Caco-2 (cell line): Measurements from ENCODE around the gene ACAA2. TPM values are rescaled to one million over a fixed set of nuclear protein-coding genes. Genes with fewer than 3 reads are reported as not detected.

Source experiments
- BruUV-seq: library from RNA; stranded (reverse); fragments of 400-500 nt; replicated peaks from 2 replicates; lab custom pipeline; 2021; lab: Mats Ljungman, UMichigan
- CTCF ChIA-PET: fragments of 300-600 bp; sonication (Branson Sonifier 250); formaldehyde crosslinking; loops from one replicate; lab custom pipeline; 2022; ENCODE audit warnings: antibody characterized with exemption; lab: Charles Lee
- POLR2A ChIA-PET: fragments of 300-600 bp; sonication (Branson Sonifier 250); formaldehyde crosslinking; loops from one replicate; lab custom pipeline; 2022; ENCODE audit warnings: antibody characterized with exemption; lab: Charles Lee
- DNase-seq, 2 experiments: peaks; one replicate each; pipeline versions ENCODE4 v3.0.0 to v3.0.0-alpha.2; 2020 to 2022
- H3K27me3 ChIP-seq: replicated peaks from 2 replicates; pipeline ENCODE4 v1.6.0; 2011; ENCODE audit warnings: low read length; ENCODE audit not compliant: control insufficient read depth, insufficient read depth
- H3K36me3 ChIP-seq: 2 replicates; pipeline ENCODE4 v1.5.1; 2011; ENCODE audit warnings: low read length; ENCODE audit not compliant: control insufficient read depth, insufficient read depth
- H3K4me1 ChIP-seq: fragments of 250-450 bp; sonication (Bioruptor Pico); 2 replicates; pipeline ENCODE4 v1.5.1; 2020; ENCODE audit warnings: mild to moderate bottlenecking
- H3K4me3 ChIP-seq: 2 replicates; pipeline ENCODE4 v1.5.1; 2011; ENCODE audit warnings: low read depth, mild to moderate bottlenecking, control low read depth, low read length
- H3K9me3 ChIP-seq: fragments of 250-450 bp; sonication (Bioruptor Pico); 2 replicates; pipeline ENCODE4 v1.5.1; 2020; ENCODE audit warnings: mild to moderate bottlenecking, moderate library complexity
- H3K27ac Mint-ChIP-seq: one replicate; pipeline ENCODE4 v1.8.0; 2022; ENCODE audit warnings: mixed read lengths; ENCODE audit not compliant: unreplicated experiment
- H3K27me3 Mint-ChIP-seq: one replicate; pipeline ENCODE4 v1.8.0; 2022; ENCODE audit warnings: mixed read lengths; ENCODE audit not compliant: insufficient read depth, unreplicated experiment
- H3K36me3 Mint-ChIP-seq: one replicate; pipeline ENCODE4 v1.8.0; 2022; ENCODE audit warnings: mild to moderate bottlenecking, mixed read lengths; ENCODE audit not compliant: insufficient read depth, unreplicated experiment
- H3K4me1 Mint-ChIP-seq: one replicate; pipeline ENCODE4 v1.8.0; 2022; ENCODE audit warnings: low read depth, mixed read lengths; ENCODE audit not compliant: unreplicated experiment
- H3K4me3 Mint-ChIP-seq: one replicate; pipeline ENCODE4 v1.8.0; 2022; ENCODE audit warnings: mild to moderate bottlenecking, moderate library complexity, mixed read lengths; ENCODE audit not compliant: unreplicated experiment
- H3K9me3 Mint-ChIP-seq: one replicate; pipeline ENCODE4 v1.8.0; 2022; ENCODE audit warnings: mixed read lengths; ENCODE audit not compliant: unreplicated experiment
- intact Hi-C: fragments of 100-400 bp; cut with micrococcal nuclease; formaldehyde crosslinking; loops from one replicate; pipeline ENCODE4 v1.10.0; 2022; ENCODE audit not compliant: unreplicated experiment
- total RNA-seq: library from RNA; stranded (reverse); gene quantifications from 2 replicates; pipeline ENCODE4 v1.2.3, GENCODE V29; 2022
- TF ChIP-seq, protein P1 (sequence below), 2 experiments: fragments of 200-600 bp in 1 of 2; IDR thresholded peaks; 1 replicate in 1 of 2; 2 replicates in 1 of 2; pipeline versions ENCODE4 v1.5.1 to v1.8.0; 2011 to 2022; ENCODE audit warnings: antibody characterized with exemption in 1 of 2, control low read depth in 1 of 2, inconsistent platforms in 1 of 2, low read depth in 1 of 2, low read length in 1 of 2, mild to moderate bottlenecking in 1 of 2, moderate library complexity in 1 of 2; ENCODE audit not compliant: insufficient read depth in 1 of 2, severe bottlenecking in 1 of 2, unreplicated experiment in 1 of 2

The ACAA2 gene
- total RNA-seq, 1 experiment from 2014 or later, result 207 TPM

DNA sequence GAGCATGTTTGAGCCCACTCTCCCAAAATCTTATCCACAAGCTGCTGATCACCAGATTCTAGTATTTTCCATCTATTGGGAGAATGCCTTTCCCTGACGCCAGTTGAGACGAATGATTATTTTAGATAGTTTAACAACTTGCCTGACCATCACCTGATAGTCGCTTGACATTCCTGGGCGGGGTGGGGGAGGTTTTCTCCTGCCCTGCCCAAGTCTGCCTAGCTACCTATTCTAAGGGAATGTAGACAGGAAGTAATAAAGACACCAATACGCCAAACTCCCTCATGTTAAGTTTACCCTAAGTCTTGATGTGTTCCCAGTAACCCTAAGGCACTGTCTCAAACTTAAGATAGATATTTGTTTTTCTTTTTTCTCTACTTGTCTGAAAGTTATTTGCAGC, 4.6 kb upstream of the ACAA2 start:
- no peaks in the 10 kb centered on the region for H3K36me3 ChIP-seq
- intact Hi-C loops, result no loop called here
- no peaks in the 10 kb centered on the region for H3K27me3 ChIP-seq
- ChIA-PET CTCF (no interaction called here), POLR2A (no interaction called here)
- no peaks in the 10 kb centered on the region for H3K9me3 ChIP-seq
- Mint-ChIP-seq H3K4me3 (peak overlapping the region; percentile 37), H3K4me1 (peaks cover 32% of the 10 kb centered on the region), H3K27me3 (no peaks in the 10 kb centered on the region), H3K27ac (peak overlapping the region; percentile 84), H3K36me3 (peaks cover 18% of the 10 kb centered on the region), H3K9me3 (no peaks in the 10 kb centered on the region)
- H3K4me3 ChIP-seq, result no peak overlapping the region
- TF ChIP-seq, protein P1, sequence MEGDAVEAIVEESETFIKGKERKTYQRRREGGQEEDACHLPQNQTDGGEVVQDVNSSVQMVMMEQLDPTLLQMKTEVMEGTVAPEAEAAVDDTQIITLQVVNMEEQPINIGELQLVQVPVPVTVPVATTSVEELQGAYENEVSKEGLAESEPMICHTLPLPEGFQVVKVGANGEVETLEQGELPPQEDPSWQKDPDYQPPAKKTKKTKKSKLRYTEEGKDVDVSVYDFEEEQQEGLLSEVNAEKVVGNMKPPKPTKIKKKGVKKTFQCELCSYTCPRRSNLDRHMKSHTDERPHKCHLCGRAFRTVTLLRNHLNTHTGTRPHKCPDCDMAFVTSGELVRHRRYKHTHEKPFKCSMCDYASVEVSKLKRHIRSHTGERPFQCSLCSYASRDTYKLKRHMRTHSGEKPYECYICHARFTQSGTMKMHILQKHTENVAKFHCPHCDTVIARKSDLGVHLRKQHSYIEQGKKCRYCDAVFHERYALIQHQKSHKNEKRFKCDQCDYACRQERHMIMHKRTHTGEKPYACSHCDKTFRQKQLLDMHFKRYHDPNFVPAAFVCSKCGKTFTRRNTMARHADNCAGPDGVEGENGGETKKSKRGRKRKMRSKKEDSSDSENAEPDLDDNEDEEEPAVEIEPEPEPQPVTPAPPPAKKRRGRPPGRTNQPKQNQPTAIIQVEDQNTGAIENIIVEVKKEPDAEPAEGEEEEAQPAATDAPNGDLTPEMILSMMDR (IDR thresholded peaks at IDR 0.05; ENCODE audit: insufficient read depth in 1 of 2, low read depth in 1 of 2, low read length in 1 of 2, severe bottlenecking in 1 of 2, unreplicated experiment in 1 of 2), result no peak
- peaks cover 14% of the 10 kb centered on the region for H3K4me1 ChIP-seq
- peak; percentile 52 to 61 for DNase-seq
- no TSS peak for BruUV-seq

DNA sequence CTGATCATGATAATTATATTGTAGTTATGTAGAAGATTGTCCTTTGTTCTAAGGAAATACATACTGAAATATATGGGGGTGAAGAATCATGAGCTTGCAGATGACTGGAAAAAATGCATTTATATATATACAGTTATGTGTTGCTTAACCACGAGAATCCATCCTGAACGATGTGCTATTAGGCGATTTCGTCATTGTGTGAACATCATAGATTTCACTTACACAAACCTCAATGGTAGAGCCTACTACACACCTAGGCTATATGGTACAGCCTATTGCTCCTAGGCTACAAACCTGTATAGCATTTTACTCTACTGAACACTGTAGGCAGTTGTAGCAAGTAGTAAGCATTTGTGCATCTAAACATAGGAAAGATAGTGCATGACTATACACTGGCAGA, 2.6 kb upstream of the ACAA2 start:
- no peak overlapping the region for H3K4me3 ChIP-seq
- no peaks in the 10 kb centered on the region for H3K36me3 ChIP-seq
- no TSS peak for BruUV-seq
- H3K36me3 Mint-ChIP-seq, result peaks cover 21% of the 10 kb centered on the region
- no peak for DNase-seq
- no peaks in the 10 kb centered on the region for H3K9me3 Mint-ChIP-seq
- H3K4me1 ChIP-seq, result peaks cover 18% of the 10 kb centered on the region
- H3K9me3 ChIP-seq, result no peaks in the 10 kb centered on the region
- POLR2A ChIA-PET, result no interaction called here
- CTCF ChIA-PET, result no interaction called here
- H3K27me3 Mint-ChIP-seq, result no peaks in the 10 kb centered on the region
- H3K27me3 ChIP-seq, result no peaks in the 10 kb centered on the region
- TF ChIP-seq, protein P1 (IDR thresholded peaks at IDR 0.05; ENCODE audit: insufficient read depth in 1 of 2, low read depth in 1 of 2, low read length in 1 of 2, severe bottlenecking in 1 of 2, unreplicated experiment in 1 of 2), result no peak
- H3K4me1 Mint-ChIP-seq, result peaks cover 33% of the 10 kb centered on the region
- intact Hi-C loops, result no loop called here
- no peak overlapping the region for H3K27ac Mint-ChIP-seq
- H3K4me3 Mint-ChIP-seq, result no peak overlapping the region

DNA sequence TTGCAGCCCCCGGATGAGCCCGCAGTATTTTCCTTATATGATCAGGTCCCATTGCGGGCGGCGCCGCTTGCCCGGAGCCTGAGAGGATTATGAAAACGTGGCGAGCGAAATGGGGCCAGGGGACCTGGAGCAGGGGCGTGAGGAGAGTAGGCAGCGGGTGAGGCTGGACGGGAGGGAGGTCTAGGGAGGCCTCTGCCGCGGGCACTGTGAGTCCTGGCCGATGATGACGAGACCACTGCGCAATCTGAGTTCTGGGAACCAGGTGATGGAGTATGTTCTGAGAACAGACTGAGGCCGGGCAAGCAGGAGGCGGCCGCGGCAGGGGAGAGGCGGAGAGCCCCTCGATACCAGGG, 790 bp upstream of the ACAA2 start:
- Mint-ChIP-seq H3K9me3 (no peaks in the 10 kb centered on the region), H3K27ac (peak overlapping the region; percentile 89), H3K36me3 (peaks cover 29% of the 10 kb centered on the region), H3K27me3 (no peaks in the 10 kb centered on the region), H3K4me1 (peaks cover 33% of the 10 kb centered on the region), H3K4me3 (peak overlapping the region; percentile 85)
- intact Hi-C loops, result loop anchor here (5.0 kb wide), 1 partner anchor 43 kb away; no protein-coding TSS in a partner anchor
- CTCF ChIA-PET, result no interaction called here
- Histone ChIP-seq H3K36me3 (no peaks in the 10 kb centered on the region), H3K9me3 (no peaks in the 10 kb centered on the region), H3K4me1 (peaks cover 20% of the 10 kb centered on the region), H3K4me3 (peak overlapping the region; percentile 78), H3K27me3 (no peaks in the 10 kb centered on the region)
- TSS peak; percentile 93 for BruUV-seq
- TF ChIP-seq, protein P1 (IDR thresholded peaks at IDR 0.05; ENCODE audit: insufficient read depth in 1 of 2, low read depth in 1 of 2, low read length in 1 of 2, severe bottlenecking in 1 of 2, unreplicated experiment in 1 of 2), result no peak
- POLR2A ChIA-PET, result interaction anchor here (0.6 to 1.0 kb wide), 4 partner anchors 44 to 312 kb away, joined by 3 to 13 read pairs (median 4); no protein-coding TSS in a partner anchor
- peak; percentile 47 to 48 for DNase-seq
